Measurements from ENCODE around the gene CHRNG. TPM values are rescaled to one million over a fixed set of nuclear protein-coding genes. Genes with fewer than 3 reads are reported as not detected.

Gene CHRNG
- polyA plus RNA-seq, 4 donors: 0.35 TPM; not detected in 3

GRCh38 chr2:232502911-232503808 lies 36.3 kb upstream of the CHRNG start:
- Histone ChIP-seq H3K4me3 (ENCODE audit: low read depth in 1 of 3, low read length in 3 of 3) (peak overlapping the region in 2 of 3 donors; percentile 12 to 37), H3K27ac (ENCODE audit: low read depth in 1 of 3, low read length in 2 of 3) (no peak overlapping the region), H3K9me3 (ENCODE audit: control insufficient read depth in 2 of 2, insufficient read depth in 1 of 2, low read depth in 1 of 2, low read length in 1 of 2) (no peaks in the 10 kb centered on the region), H3K27me3 (ENCODE audit: control insufficient read depth in 3 of 3, insufficient read depth in 3 of 3, low read length in 3 of 3) (peaks cover 0 to 61% (median 20%) of the 10 kb centered on the region in 3 donors), H3K36me3 (ENCODE audit: control insufficient read depth in 3 of 3, insufficient read depth in 2 of 3, low read depth in 1 of 3, low read length in 3 of 3) (no peaks in the 10 kb centered on the region), H3K4me1 (ENCODE audit: control insufficient read depth in 3 of 3, insufficient read depth in 2 of 3, low read depth in 1 of 3, low read length in 2 of 3) (peaks cover 0 to 22% (median 0%) of the 10 kb centered on the region in 3 donors)
- no peak for FAIRE-seq
- WGBS, 3 donors: 1 to 3% (median 2%) methylated on average over 57 to 74 of the region's 75 CpGs
- DNase-seq: peak; percentile 9 to 83

DNA sequence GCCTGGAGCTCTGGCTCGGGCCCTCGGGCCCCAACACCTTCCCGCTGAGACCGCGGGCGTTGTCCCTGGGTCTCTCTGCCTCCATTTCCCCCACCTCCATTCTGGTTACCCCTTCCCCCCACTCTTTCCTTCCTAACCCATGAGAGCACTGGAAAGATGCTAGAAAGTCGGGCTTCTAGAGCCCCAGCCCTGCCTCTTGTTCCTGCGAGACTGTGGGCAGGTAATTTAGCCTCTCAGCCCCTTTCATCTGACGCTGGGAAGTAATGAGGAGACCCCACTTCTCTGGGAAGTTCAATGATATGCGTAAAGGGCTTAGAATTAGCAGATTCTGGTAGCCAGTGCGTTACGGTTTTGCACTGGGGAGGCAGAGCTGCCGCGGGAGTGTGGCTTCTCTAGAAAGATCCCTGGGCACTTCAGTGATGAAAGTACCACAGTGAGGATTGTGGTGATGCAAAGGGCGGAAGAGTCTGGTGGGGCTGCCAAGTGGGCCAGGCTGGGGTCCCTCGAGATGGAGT lies 35.6 kb upstream of the CHRNG start:
- Histone ChIP-seq H3K4me1 (ENCODE audit: control insufficient read depth in 3 of 3, insufficient read depth in 2 of 3, low read depth in 1 of 3, low read length in 2 of 3) (peaks cover 0 to 22% (median 0%) of the 10 kb centered on the region in 3 donors), H3K36me3 (ENCODE audit: control insufficient read depth in 3 of 3, insufficient read depth in 2 of 3, low read depth in 1 of 3, low read length in 3 of 3) (no peaks in the 10 kb centered on the region), H3K9me3 (ENCODE audit: control insufficient read depth in 2 of 2, insufficient read depth in 1 of 2, low read depth in 1 of 2, low read length in 1 of 2) (no peaks in the 10 kb centered on the region), H3K27ac (ENCODE audit: low read depth in 1 of 3, low read length in 2 of 3) (no peak overlapping the region), H3K4me3 (ENCODE audit: low read depth in 1 of 3, low read length in 3 of 3) (no peak overlapping the region), H3K27me3 (ENCODE audit: control insufficient read depth in 3 of 3, insufficient read depth in 3 of 3, low read length in 3 of 3) (peaks cover 0 to 61% (median 20%) of the 10 kb centered on the region in 3 donors)
- WGBS, 3 donors: 19 to 31% (median 26%) methylated on average over 16 of the region's 16 CpGs
- DNase-seq: peak in 1 of 2 donors; percentile 23
- FAIRE-seq: no peak

GRCh38 chr2:232504438-232504837 lies 35.1 kb upstream of the CHRNG start:
- WGBS, 3 donors: 66 to 84% (median 75%) methylated on average over 2 of the region's 2 CpGs
- FAIRE-seq: no peak
- no peak for DNase-seq
- Histone ChIP-seq H3K4me3 (ENCODE audit: low read depth in 1 of 3, low read length in 3 of 3) (no peak overlapping the region), H3K27me3 (ENCODE audit: control insufficient read depth in 3 of 3, insufficient read depth in 3 of 3, low read length in 3 of 3) (peaks cover 0 to 61% (median 20%) of the 10 kb centered on the region in 3 donors), H3K4me1 (ENCODE audit: control insufficient read depth in 3 of 3, insufficient read depth in 2 of 3, low read depth in 1 of 3, low read length in 2 of 3) (peaks cover 0 to 22% (median 0%) of the 10 kb centered on the region in 3 donors), H3K9me3 (ENCODE audit: control insufficient read depth in 2 of 2, insufficient read depth in 1 of 2, low read depth in 1 of 2, low read length in 1 of 2) (no peaks in the 10 kb centered on the region), H3K27ac (ENCODE audit: low read depth in 1 of 3, low read length in 2 of 3) (no peak overlapping the region), H3K36me3 (ENCODE audit: control insufficient read depth in 3 of 3, insufficient read depth in 2 of 3, low read depth in 1 of 3, low read length in 3 of 3) (no peaks in the 10 kb centered on the region)

GRCh38 chr2:232505856-232506255 lies 33.6 kb upstream of the CHRNG start:
- Histone ChIP-seq H3K9me3 (ENCODE audit: control insufficient read depth in 2 of 2, insufficient read depth in 1 of 2, low read depth in 1 of 2, low read length in 1 of 2) (no peaks in the 10 kb centered on the region), H3K4me3 (ENCODE audit: low read depth in 1 of 3, low read length in 3 of 3) (no peak overlapping the region), H3K27me3 (ENCODE audit: control insufficient read depth in 3 of 3, insufficient read depth in 3 of 3, low read length in 3 of 3) (peaks cover 0 to 57% (median 17%) of the 10 kb centered on the region in 3 donors), H3K27ac (ENCODE audit: low read depth in 1 of 3, low read length in 2 of 3) (no peak overlapping the region), H3K36me3 (ENCODE audit: control insufficient read depth in 3 of 3, insufficient read depth in 2 of 3, low read depth in 1 of 3, low read length in 3 of 3) (no peaks in the 10 kb centered on the region), H3K4me1 (ENCODE audit: control insufficient read depth in 3 of 3, insufficient read depth in 2 of 3, low read depth in 1 of 3, low read length in 2 of 3) (peaks cover 0 to 22% (median 0%) of the 10 kb centered on the region in 3 donors)
- FAIRE-seq (no peak), DNase-seq (no peak)
- WGBS, 3 donors: 43 to 65% (median 53%) methylated on average over 10 of the region's 10 CpGs

GRCh38 chr2:232506709-232507108 lies 32.8 kb upstream of the CHRNG start:
- 66 to 68% (median 66%) methylated on average over 4 of the region's 4 CpGs for WGBS, 3 donors
- no peaks in the 10 kb centered on the region for H3K36me3 ChIP-seq (ENCODE audit: control insufficient read depth in 3 of 3, insufficient read depth in 2 of 3, low read depth in 1 of 3, low read length in 3 of 3)
- DNase-seq (no peak), FAIRE-seq (no peak)
- no peaks in the 10 kb centered on the region for H3K9me3 ChIP-seq (ENCODE audit: control insufficient read depth in 2 of 2, insufficient read depth in 1 of 2, low read depth in 1 of 2, low read length in 1 of 2)
- H3K4me3 ChIP-seq (ENCODE audit: low read depth in 1 of 3, low read length in 3 of 3): no peak overlapping the region
- peaks cover 0 to 16% (median 0%) of the 10 kb centered on the region in 3 donors for H3K4me1 ChIP-seq (ENCODE audit: control insufficient read depth in 3 of 3, insufficient read depth in 2 of 3, low read depth in 1 of 3, low read length in 2 of 3)
- H3K27me3 ChIP-seq (ENCODE audit: control insufficient read depth in 3 of 3, insufficient read depth in 3 of 3, low read length in 3 of 3): peaks cover 0 to 55% (median 16%) of the 10 kb centered on the region in 3 donors
- H3K27ac ChIP-seq (ENCODE audit: low read depth in 1 of 3, low read length in 2 of 3): no peak overlapping the region

DNA sequence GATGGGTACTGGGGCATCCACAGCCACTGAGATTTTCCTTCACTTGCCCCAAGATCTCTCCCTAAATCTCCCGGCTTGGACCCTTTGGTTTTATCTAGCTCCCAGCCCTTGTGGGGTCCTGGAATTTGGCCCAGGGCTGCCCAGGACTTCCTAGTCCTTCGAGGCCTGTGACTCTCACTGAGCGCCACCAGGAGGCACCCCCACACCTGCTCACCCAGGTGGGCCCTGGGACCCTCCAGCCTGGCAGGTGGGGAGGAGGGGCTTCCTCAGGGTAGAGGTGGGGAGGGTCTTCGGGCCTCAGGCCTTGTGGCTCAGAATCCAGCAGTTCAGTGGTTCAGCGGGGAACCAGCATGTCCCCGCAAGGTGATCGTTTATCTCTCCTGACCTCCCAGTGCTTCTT lies 31.2 kb upstream of the CHRNG start:
- no peak for DNase-seq
- Histone ChIP-seq H3K4me3 (ENCODE audit: low read depth in 1 of 3, low read length in 3 of 3) (no peak overlapping the region), H3K36me3 (ENCODE audit: control insufficient read depth in 3 of 3, insufficient read depth in 2 of 3, low read depth in 1 of 3, low read length in 3 of 3) (no peaks in the 10 kb centered on the region), H3K9me3 (ENCODE audit: control insufficient read depth in 2 of 2, insufficient read depth in 1 of 2, low read depth in 1 of 2, low read length in 1 of 2) (no peaks in the 10 kb centered on the region), H3K4me1 (ENCODE audit: control insufficient read depth in 3 of 3, insufficient read depth in 2 of 3, low read depth in 1 of 3, low read length in 2 of 3) (peaks cover 0 to 9% (median 0%) of the 10 kb centered on the region in 3 donors), H3K27me3 (ENCODE audit: control insufficient read depth in 3 of 3, insufficient read depth in 3 of 3, low read length in 3 of 3) (peaks cover 0 to 43% (median 16%) of the 10 kb centered on the region in 3 donors), H3K27ac (ENCODE audit: low read depth in 1 of 3, low read length in 2 of 3) (no peak overlapping the region)
- WGBS, 3 donors: 65 to 79% (median 71%) methylated on average over 7 of the region's 7 CpGs
- no peak for FAIRE-seq

- no peak for FAIRE-seq
- H3K4me1 ChIP-seq (ENCODE audit: control insufficient read depth in 3 of 3, insufficient read depth in 2 of 3, low read depth in 1 of 3, low read length in 2 of 3): peaks cover 0 to 25% (median 0%) of the 10 kb centered on the region in 3 donors
Observed at GRCh38 chr2:232511336-232511890, 28.1 kb upstream of the CHRNG start.

DNA sequence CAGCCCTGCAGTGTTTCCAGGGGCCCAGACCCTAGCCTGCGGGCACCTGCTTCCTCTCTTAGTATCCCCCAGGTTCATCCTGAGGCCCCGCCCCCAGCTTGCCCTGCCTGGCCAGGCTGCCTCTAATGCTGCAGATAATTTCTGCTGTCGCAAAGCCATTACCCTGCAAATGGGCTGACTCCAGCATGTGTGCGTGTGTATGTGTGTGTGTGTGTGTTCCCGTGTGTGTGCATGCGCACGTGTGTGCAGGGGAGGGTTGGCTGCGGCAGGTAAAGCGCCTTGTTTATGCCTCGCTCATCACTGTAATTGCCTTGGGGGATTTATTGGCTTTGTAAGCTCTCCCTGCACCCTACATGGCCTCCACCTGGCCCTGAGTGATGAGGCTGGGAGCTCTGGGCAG lies 26.9 kb upstream of the CHRNG start:
- no peak overlapping the region for H3K27ac ChIP-seq (ENCODE audit: low read depth in 1 of 3, low read length in 2 of 3)
- peak in 1 of 2 donors; percentile 75 for DNase-seq
- H3K4me3 ChIP-seq (ENCODE audit: low read depth in 1 of 3, low read length in 3 of 3): no peak overlapping the region
- H3K27me3 ChIP-seq (ENCODE audit: control insufficient read depth in 3 of 3, insufficient read depth in 3 of 3, low read length in 3 of 3): peaks cover 0 to 4% (median 0%) of the 10 kb centered on the region in 3 donors
- WGBS, 3 donors: 74 to 78% (median 75%) methylated on average over 10 of the region's 10 CpGs
- FAIRE-seq: no peak
- no peaks in the 10 kb centered on the region for H3K9me3 ChIP-seq (ENCODE audit: control insufficient read depth in 2 of 2, insufficient read depth in 1 of 2, low read depth in 1 of 2, low read length in 1 of 2)
- H3K36me3 ChIP-seq (ENCODE audit: control insufficient read depth in 3 of 3, insufficient read depth in 2 of 3, low read depth in 1 of 3, low read length in 3 of 3): no peaks in the 10 kb centered on the region
- peaks cover 0 to 32% (median 0%) of the 10 kb centered on the region in 3 donors for H3K4me1 ChIP-seq (ENCODE audit: control insufficient read depth in 3 of 3, insufficient read depth in 2 of 3, low read depth in 1 of 3, low read length in 2 of 3)

More at GRCh38 chr2:232511336-232511890, 28.1 kb upstream of the CHRNG start:
- DNase-seq: no peak
- WGBS, 3 donors: 52 to 61% (median 54%) methylated on average over 11 of the region's 11 CpGs
- no peaks in the 10 kb centered on the region for H3K9me3 ChIP-seq (ENCODE audit: control insufficient read depth in 2 of 2, insufficient read depth in 1 of 2, low read depth in 1 of 2, low read length in 1 of 2)
- H3K27ac ChIP-seq (ENCODE audit: low read depth in 1 of 3, low read length in 2 of 3): no peak overlapping the region
- no peak overlapping the region for H3K4me3 ChIP-seq (ENCODE audit: low read depth in 1 of 3, low read length in 3 of 3)
- H3K27me3 ChIP-seq (ENCODE audit: control insufficient read depth in 3 of 3, insufficient read depth in 3 of 3, low read length in 3 of 3): peaks cover 0 to 13% (median 0%) of the 10 kb centered on the region in 3 donors
- H3K36me3 ChIP-seq (ENCODE audit: control insufficient read depth in 3 of 3, insufficient read depth in 2 of 3, low read depth in 1 of 3, low read length in 3 of 3): no peaks in the 10 kb centered on the region

Measured in small intestine (tissue), 7 donors.